Ovary (tissue), 9 donors: ENCODE results near the gene PRTFDC1. TPM values are rescaled to one million over a fixed set of nuclear protein-coding genes. Genes with fewer than 3 reads are reported as not detected.

Experiments
- DNase-seq, 5 donors: peaks; one replicate each; pipeline ENCODE4 v3.0.0-alpha.2; 2019 to 2020
- H3K27ac ChIP-seq, 2 donors: fragments of 200-600 bp; one replicate each; pipeline versions ENCODE4 v1.5.1 to v1.8.0; 2019 to 2022
- H3K27me3 ChIP-seq: fragments of 200-600 bp; one replicate; pipeline ENCODE4 v1.8.0; 2022
- H3K36me3 ChIP-seq: fragments of 200-600 bp; sonication (generic); one replicate; pipeline ENCODE4 v1.5.1; 2019
- H3K4me1 ChIP-seq: one replicate; pipeline ENCODE4 v1.8.1; 2013; ENCODE audit warnings: mild to moderate bottlenecking, moderate library complexity; ENCODE audit not compliant: insufficient read depth
- H3K4me3 ChIP-seq: fragments of 200-600 bp; sonication (generic); one replicate; pipeline ENCODE4 v1.5.1; 2017
- H3K9me3 ChIP-seq, 2 donors: fragments of 200-600 bp in 1 of 2; sonication (generic) in 1 of 2; one replicate each; pipeline versions ENCODE4 v1.5.1 to v1.8.1; 2013 to 2019; ENCODE audit warnings: mild to moderate bottlenecking in 1 of 2, moderate library complexity in 1 of 2
- EP300 ChIP-seq: sonication (generic); formaldehyde crosslinking; IDR thresholded peaks from one replicate; pipeline ENCODE4 v1.6.1; 2017; ENCODE audit warnings: antibody characterized with exemption
- POLR2A ChIP-seq: fragments of 450-650 bp; IDR thresholded peaks from one replicate; pipeline ENCODE4 v1.6.1; 2017; ENCODE audit warnings: antibody characterized with exemption, mild to moderate bottlenecking, moderate library complexity
- WGBS, 3 donors: extraction: QIAGEN DNeasy Blood & Tissue Kit in 1 of 3; methylation state at CpG; one replicate each; pipeline versions ENCODE4 v1.1.5 to v1.1.7; 2013 to 2017; 5-methylcytosine and 5-hydroxymethylcytosine counted together
- intact Hi-C, 4 donors: fragments of 100-400 bp; cut with DNase I; formaldehyde crosslinking; loops; one replicate each; pipeline versions ENCODE4 v1.11.0 to v1.15.1; 2022 to 2023
- polyA plus RNA-seq, 2 donors: library from polyadenylated mRNA; stranded (reverse); fragments of 200-250 nt in 1 of 2; fragments of 350-450 nt in 1 of 2; fragmentation: Illumina TruSeq in 1 of 2; extraction: RNeasy Lipid Tissue Mini Kit (QIAGEN cat#74804) in 1 of 2; gene quantifications; one replicate each; pipeline ENCODE4 v1.2.3, GENCODE V29; 2013 to 2014
- total RNA-seq, 7 donors: library from RNA; depleted of rRNA in 2 of 7; stranded (reverse); fragments of >200 nt in 2 of 7; fragmentation: NEBNext Ultra II Directional in 3 of 7; extraction: Animal tissue kit (Norgen Biotek cat#: 25700) in 3 of 7; gene quantifications; one replicate each; pipeline versions ENCODE4 v1.1.0 to v1.2.4, GENCODE V29; 2016 to 2023
- TF ChIP-seq, protein P1 (sequence below), 3 donors: fragments of 450-650 bp in 2 of 3; fragments of 200-600 bp in 1 of 3; IDR thresholded peaks; one replicate each; pipeline versions ENCODE4 v1.5.1 to v1.8.0; 2016 to 2022; ENCODE audit warnings: antibody characterized with exemption in 3 of 3, mild to moderate bottlenecking in 1 of 3
- donor health status: DM: no; HTN: no; CAD: no; lungs with moderate emphysema.
- donor health status: DM: no; HTN: no; CAD: no.
- donor health status: Bipolar disorder and iron deficiency.
- donor health status: DM: yes; HTN: yes; CAD: no.
- donor health status: DM: no; HTN: no; CAD: no.
- donor health status: DM: yes; HTN: yes; CAD: no.

PRTFDC1 gene
- total and polyA plus RNA-seq, 9 donors: 12.6 to 21.3 (median 14.7) TPM

- H3K36me3 ChIP-seq: no peaks in the 10 kb centered on the region
- intact Hi-C loops: loop anchor here in 1 of 4 donors (10.0 kb wide), 1 partner anchor 336 kb away; no protein-coding TSS in a partner anchor
- WGBS, 3 donors: 76 to 92% (median 83%) methylated on average over 5 of the region's 5 CpGs
- H3K4me1 ChIP-seq: peaks cover 3% of the 10 kb centered on the region
- no peak overlapping the region for H3K4me3 ChIP-seq
- no peaks in the 10 kb centered on the region for H3K27me3 ChIP-seq
- H3K27ac ChIP-seq: no peak overlapping the region
- no peaks in the 10 kb centered on the region for H3K9me3 ChIP-seq
- no peak for DNase-seq
- TF ChIP-seq POLR2A: no peak
- TF ChIP-seq, protein P1, sequence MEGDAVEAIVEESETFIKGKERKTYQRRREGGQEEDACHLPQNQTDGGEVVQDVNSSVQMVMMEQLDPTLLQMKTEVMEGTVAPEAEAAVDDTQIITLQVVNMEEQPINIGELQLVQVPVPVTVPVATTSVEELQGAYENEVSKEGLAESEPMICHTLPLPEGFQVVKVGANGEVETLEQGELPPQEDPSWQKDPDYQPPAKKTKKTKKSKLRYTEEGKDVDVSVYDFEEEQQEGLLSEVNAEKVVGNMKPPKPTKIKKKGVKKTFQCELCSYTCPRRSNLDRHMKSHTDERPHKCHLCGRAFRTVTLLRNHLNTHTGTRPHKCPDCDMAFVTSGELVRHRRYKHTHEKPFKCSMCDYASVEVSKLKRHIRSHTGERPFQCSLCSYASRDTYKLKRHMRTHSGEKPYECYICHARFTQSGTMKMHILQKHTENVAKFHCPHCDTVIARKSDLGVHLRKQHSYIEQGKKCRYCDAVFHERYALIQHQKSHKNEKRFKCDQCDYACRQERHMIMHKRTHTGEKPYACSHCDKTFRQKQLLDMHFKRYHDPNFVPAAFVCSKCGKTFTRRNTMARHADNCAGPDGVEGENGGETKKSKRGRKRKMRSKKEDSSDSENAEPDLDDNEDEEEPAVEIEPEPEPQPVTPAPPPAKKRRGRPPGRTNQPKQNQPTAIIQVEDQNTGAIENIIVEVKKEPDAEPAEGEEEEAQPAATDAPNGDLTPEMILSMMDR (IDR thresholded peaks at IDR 0.05): no peak
- TF ChIP-seq EP300: no peak
These were observed 28.8 kb upstream of the PRTFDC1 start for GRCh38 chr10:24981161-24981710.

GRCh38 chr10:24979685-24980084 lies 27.3 kb upstream of the PRTFDC1 start:
- no peaks in the 10 kb centered on the region for H3K9me3 ChIP-seq
- TF ChIP-seq POLR2A: no peak
- TF ChIP-seq, protein P1 (IDR thresholded peaks at IDR 0.05): no peak
- TF ChIP-seq EP300: no peak
- no peak for DNase-seq
- no peak overlapping the region for H3K27ac ChIP-seq
- intact Hi-C loops: loop anchor here in 1 of 4 donors (10.0 kb wide), 1 partner anchor 335 kb away; no protein-coding TSS in a partner anchor
- H3K4me3 ChIP-seq: no peak overlapping the region
- no peaks in the 10 kb centered on the region for H3K27me3 ChIP-seq
- H3K36me3 ChIP-seq: no peaks in the 10 kb centered on the region
- H3K4me1 ChIP-seq: peaks cover 3% of the 10 kb centered on the region
- 91 to 96% (median 91%) methylated on average over 4 of the region's 4 CpGs for WGBS, 3 donors

DNA sequence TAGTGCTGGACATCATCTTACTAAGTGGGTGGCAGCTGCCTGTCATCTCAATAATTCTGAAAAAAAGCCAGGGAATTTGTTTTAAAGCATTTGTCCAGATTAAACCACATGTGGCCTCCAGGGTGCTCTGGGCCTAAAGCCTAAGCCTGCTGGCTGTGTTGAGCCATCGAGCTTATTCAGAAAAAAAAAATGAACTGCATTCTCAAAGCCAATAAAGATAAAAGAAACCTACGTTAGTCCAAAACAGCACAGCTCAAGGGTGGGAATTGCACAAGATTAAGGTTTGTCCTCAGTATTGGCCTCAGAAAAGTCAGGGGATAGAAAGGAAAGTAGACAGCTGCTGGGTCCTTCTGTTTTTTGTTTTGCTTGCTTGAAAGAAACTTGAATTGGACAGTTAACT lies 22.6 kb upstream of the PRTFDC1 start:
- Histone ChIP-seq H3K27me3 (no peaks in the 10 kb centered on the region), H3K9me3 (no peaks in the 10 kb centered on the region), H3K36me3 (no peaks in the 10 kb centered on the region), H3K4me1 (peaks cover 3% of the 10 kb centered on the region), H3K4me3 (no peak overlapping the region), H3K27ac (peak overlapping the region; percentile 14 to 83)
- 3 to 7% (median 5%) methylated on average over 2 of the region's 2 CpGs for WGBS, 3 donors
- no peak for TF ChIP-seq EP300
- TF ChIP-seq, protein P1 (IDR thresholded peaks at IDR 0.05): peak in 2 of 3 donors; percentile 29 to 47
- DNase-seq: peak; percentile 42 to 69 (median 64)
- intact Hi-C loops: no loop called here

- Histone ChIP-seq H3K9me3 (no peaks in the 10 kb centered on the region), H3K4me3 (no peak overlapping the region), H3K36me3 (no peaks in the 10 kb centered on the region), H3K27ac (no peak overlapping the region), H3K4me1 (peaks cover 3% of the 10 kb centered on the region), H3K27me3 (no peaks in the 10 kb centered on the region)
- no peak for DNase-seq
- TF ChIP-seq EP300 (no peak), POLR2A (no peak)
- TF ChIP-seq, protein P1 (IDR thresholded peaks at IDR 0.05): no peak
- 89% methylated on average over 5 of the region's 5 CpGs for WGBS, 3 donors
- intact Hi-C loops: no loop called here
These were observed 20.8 kb upstream of the PRTFDC1 start for GRCh38 chr10:24973163-24973562.
